Activated T-cell treated with anti-CD3 and anti-CD28 coated beads, Interleukin-2, amount 50 U/mL, for 72 hours (primary cell): ENCODE results near the gene WDR20. TPM values are rescaled to one million over a fixed set of nuclear protein-coding genes. Genes with fewer than 3 reads are reported as not detected.
A peak's percentile ranks its signal among the peaks of the same experiment; 100 is the strongest.

Experiments used
- ATAC-seq, 2 donors: fragments of 150-1000 bp; cut with Tn5 transposase; replicated peaks in 1 of 2; 2 replicates each; pipeline ENCODE4 v1.10.0; 2021; ENCODE audit warnings: moderate library complexity in 2 of 2, mild to moderate bottlenecking in 1 of 2
- DNase-seq, 2 donors: peaks; one replicate each; pipeline ENCODE4 v3.0.0; 2021 to 2022; ENCODE audit warnings: mixed read lengths in 1 of 2
- H3K27ac Mint-ChIP-seq: one replicate; pipeline ENCODE4 v1.8.0; 2022; ENCODE audit warnings: mild to moderate bottlenecking, moderate library complexity, mixed read lengths
- H3K27me3 Mint-ChIP-seq: one replicate; pipeline ENCODE4 v1.8.0; 2022; ENCODE audit warnings: low read depth, mixed read lengths
- H3K36me3 Mint-ChIP-seq, 2 donors: one replicate each; pipeline ENCODE4 v1.8.0; 2022; ENCODE audit warnings: mixed read lengths in 2 of 2, mild to moderate bottlenecking in 1 of 2; ENCODE audit not compliant: insufficient read depth in 2 of 2
- H3K4me1 Mint-ChIP-seq: one replicate; pipeline ENCODE4 v1.8.0; 2022; ENCODE audit warnings: low read depth, mixed read lengths
- H3K4me3 Mint-ChIP-seq, 2 donors: one replicate each; pipeline ENCODE4 v1.8.0; 2022; ENCODE audit warnings: mild to moderate bottlenecking in 2 of 2, mixed read lengths in 2 of 2, moderate library complexity in 2 of 2
- H3K9me3 Mint-ChIP-seq, 2 donors: one replicate each; pipeline ENCODE4 v1.8.0; 2022; ENCODE audit warnings: mixed read lengths in 2 of 2
- total RNA-seq, 2 donors: library from RNA; stranded (reverse); gene quantifications; one replicate each; pipeline ENCODE4 v1.2.3, GENCODE V29; 2022

The WDR20 gene
- total RNA-seq, 2 donors from 2014 or later: 23.8 to 29.9 TPM

DNA sequence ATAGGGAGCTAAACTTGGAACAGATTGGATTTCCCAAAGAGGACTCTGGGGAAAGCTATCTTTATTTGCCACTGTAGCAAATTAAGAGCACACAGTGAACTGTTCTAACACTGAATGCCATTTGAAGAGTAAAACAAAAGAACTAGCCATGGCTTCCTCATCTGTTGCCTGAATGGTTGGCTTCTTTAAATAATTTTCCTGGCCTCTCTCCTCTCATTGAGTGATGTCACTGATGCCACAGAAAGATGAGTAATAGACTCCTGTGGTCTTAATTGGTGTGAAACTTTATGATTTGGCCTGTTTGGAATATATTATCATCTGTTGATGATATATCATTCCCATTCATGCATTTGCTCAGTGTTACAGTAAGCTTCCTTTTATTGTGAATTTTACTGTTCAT, 42.5 kb downstream of the WDR20 start:
- Mint-ChIP-seq H3K36me3 (no peaks in the 10 kb centered on the region), H3K4me1 (peaks cover 78% of the 10 kb centered on the region), H3K9me3 (no peaks in the 10 kb centered on the region), H3K27me3 (no peaks in the 10 kb centered on the region), H3K4me3 (peak overlapping the region in 1 of 2 donors; percentile 60), H3K27ac (peak overlapping the region; percentile 50)
- ATAC-seq: peak; percentile 77 to 79
- peak in 1 of 2 donors; percentile 18 for DNase-seq

- peak overlapping the region; percentile 80 to 88 for H3K4me3 Mint-ChIP-seq
- no peaks in the 10 kb centered on the region for H3K36me3 Mint-ChIP-seq
- H3K9me3 Mint-ChIP-seq: no peaks in the 10 kb centered on the region
- H3K4me1 Mint-ChIP-seq: peaks cover 76% of the 10 kb centered on the region
- H3K27ac Mint-ChIP-seq: peak overlapping the region; percentile 89
- ATAC-seq: no peak
- no peak for DNase-seq
- H3K27me3 Mint-ChIP-seq: no peaks in the 10 kb centered on the region
Observed at GRCh38 chr14:102182936-102183619, 43.4 kb downstream of the WDR20 start.

DNA sequence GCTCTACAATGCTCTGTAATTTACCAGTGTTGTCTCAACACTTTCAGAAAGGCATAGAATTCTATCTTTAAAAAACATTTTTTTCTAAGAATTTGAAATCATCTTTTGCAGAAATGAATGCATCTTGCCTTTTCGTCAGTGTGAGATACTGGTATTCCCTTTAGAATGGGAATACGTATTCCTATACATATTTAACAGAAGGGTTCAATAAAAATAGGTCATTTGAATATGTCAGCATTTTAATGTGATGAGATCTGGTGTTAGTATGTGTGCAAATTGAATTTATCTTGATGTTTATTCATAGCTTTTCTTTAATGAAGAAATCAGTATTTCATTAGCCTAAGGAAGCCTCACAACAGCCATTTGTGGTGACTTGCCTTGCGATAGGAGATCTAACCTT, 44.2 kb downstream of the WDR20 start:
- ATAC-seq: no peak
- no peaks in the 10 kb centered on the region for H3K9me3 Mint-ChIP-seq
- peaks cover 75% of the 10 kb centered on the region for H3K4me1 Mint-ChIP-seq
- DNase-seq: no peak
- peak overlapping the region; percentile 80 to 88 for H3K4me3 Mint-ChIP-seq
- no peaks in the 10 kb centered on the region for H3K36me3 Mint-ChIP-seq
- peak overlapping the region; percentile 89 for H3K27ac Mint-ChIP-seq
- no peaks in the 10 kb centered on the region for H3K27me3 Mint-ChIP-seq

DNA sequence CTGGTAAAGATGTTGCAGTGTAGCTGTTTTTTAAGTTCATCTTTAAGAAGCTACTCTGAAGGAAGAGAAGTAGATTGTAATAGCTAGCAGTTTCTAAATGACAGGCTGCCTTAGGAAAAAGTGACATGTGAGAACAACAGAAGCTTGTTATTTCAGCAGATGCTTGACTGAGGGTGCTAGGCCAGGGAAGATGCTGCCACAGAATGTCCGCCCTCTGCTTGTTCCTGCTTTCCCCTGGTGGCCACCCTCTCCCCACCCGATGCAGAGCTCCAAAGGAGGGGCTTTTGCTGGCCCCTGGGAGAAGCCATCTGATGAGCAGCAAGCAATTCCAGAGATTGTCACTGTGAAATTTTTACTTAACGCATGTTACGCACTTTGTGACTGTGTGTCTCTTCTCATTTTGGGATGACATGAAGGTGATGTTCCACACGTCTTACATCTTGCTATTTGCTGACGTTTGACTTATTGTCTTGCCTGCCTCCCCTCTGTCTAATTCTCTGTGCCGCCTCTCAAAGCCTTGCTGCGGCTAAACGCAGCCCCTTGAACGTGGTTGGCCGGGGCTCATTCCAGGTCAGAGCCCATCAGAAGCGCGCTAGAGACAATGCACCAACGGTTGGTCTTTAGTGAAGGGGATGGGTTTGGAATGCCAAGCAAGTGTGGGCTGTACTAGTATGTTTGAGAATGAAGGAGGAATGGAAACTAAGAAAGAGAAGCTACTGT, 44.8 kb downstream of the WDR20 start:
- H3K27me3 Mint-ChIP-seq: no peaks in the 10 kb centered on the region
- peak overlapping the region; percentile 80 to 88 for H3K4me3 Mint-ChIP-seq
- peak overlapping the region; percentile 89 for H3K27ac Mint-ChIP-seq
- H3K9me3 Mint-ChIP-seq: no peaks in the 10 kb centered on the region
- peak; percentile 84 to 88 for ATAC-seq
- peak; percentile 42 to 44 for DNase-seq
- H3K36me3 Mint-ChIP-seq: no peaks in the 10 kb centered on the region
- peaks cover 75% of the 10 kb centered on the region for H3K4me1 Mint-ChIP-seq

- DNase-seq: no peak
- Mint-ChIP-seq H3K4me1 (peaks cover 78% of the 10 kb centered on the region), H3K9me3 (no peaks in the 10 kb centered on the region), H3K36me3 (no peaks in the 10 kb centered on the region), H3K4me3 (no peak overlapping the region), H3K27ac (peak overlapping the region; percentile 89), H3K27me3 (no peaks in the 10 kb centered on the region)
- no peak for ATAC-seq
Observed at GRCh38 chr14:102185360-102185759, 45.7 kb downstream of the WDR20 start.

GRCh38 chr14:102187044-102187443, 47.3 kb downstream of the WDR20 start:
- ATAC-seq (no peak), DNase-seq (no peak)
- Mint-ChIP-seq H3K27ac (peak overlapping the region; percentile 58), H3K4me3 (no peak overlapping the region), H3K4me1 (peaks cover 66% of the 10 kb centered on the region), H3K36me3 (no peaks in the 10 kb centered on the region), H3K27me3 (no peaks in the 10 kb centered on the region), H3K9me3 (no peaks in the 10 kb centered on the region)

- peak overlapping the region; percentile 15 for H3K27ac Mint-ChIP-seq
- no peaks in the 10 kb centered on the region for H3K36me3 Mint-ChIP-seq
- ATAC-seq: no peak
- DNase-seq: no peak
- H3K4me1 Mint-ChIP-seq: peaks cover 61% of the 10 kb centered on the region
- H3K27me3 Mint-ChIP-seq: no peaks in the 10 kb centered on the region
- no peak overlapping the region for H3K4me3 Mint-ChIP-seq
- no peaks in the 10 kb centered on the region for H3K9me3 Mint-ChIP-seq
Observed at GRCh38 chr14:102187568-102188001, 47.9 kb downstream of the WDR20 start.

DNA sequence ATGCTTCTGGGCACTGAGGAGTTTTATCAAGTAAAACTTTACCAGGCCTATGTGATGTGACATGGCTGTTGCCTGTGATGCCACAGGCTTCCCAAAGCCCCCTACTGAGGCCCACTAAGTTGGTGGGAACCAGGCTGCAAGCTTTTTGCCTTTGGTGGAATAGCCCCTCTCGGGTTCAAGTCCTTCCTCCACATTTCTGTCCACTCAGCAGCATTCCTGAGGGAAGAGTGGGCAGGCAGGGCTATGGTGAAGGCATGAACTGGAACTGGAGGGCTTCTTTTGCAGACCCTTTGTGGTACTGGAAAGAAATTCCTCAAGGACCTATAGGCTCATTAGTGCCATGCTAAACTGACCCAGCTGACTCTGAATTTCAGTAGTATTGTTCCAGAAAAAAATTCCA, 48.5 kb downstream of the WDR20 start:
- no peak overlapping the region for H3K4me3 Mint-ChIP-seq
- peaks cover 57% of the 10 kb centered on the region for H3K4me1 Mint-ChIP-seq
- no peak for ATAC-seq
- no peak for DNase-seq
- H3K9me3 Mint-ChIP-seq: no peaks in the 10 kb centered on the region
- no peak overlapping the region for H3K27ac Mint-ChIP-seq
- H3K27me3 Mint-ChIP-seq: no peaks in the 10 kb centered on the region
- H3K36me3 Mint-ChIP-seq: no peaks in the 10 kb centered on the region

DNA sequence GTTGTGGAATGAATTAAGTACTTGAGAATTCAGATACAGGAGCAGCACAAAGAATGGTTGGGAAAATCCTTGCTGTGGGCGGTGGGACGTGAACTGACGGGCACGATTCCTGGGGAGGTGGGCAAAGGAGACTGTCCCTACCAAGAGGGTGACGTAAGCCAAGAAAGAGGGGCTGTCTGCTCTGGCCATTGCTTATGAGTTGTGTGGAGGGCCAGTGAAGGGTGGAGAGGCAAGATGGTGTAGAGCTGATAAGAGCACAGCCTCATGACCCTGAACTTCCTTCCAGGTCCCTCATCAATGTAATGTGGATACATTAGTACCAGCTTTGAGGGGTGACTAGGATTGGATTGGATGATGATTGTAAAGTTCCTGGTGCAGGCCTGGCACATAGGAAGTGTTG, 50.2 kb downstream of the WDR20 start:
- ATAC-seq (no peak), DNase-seq (no peak)
- H3K4me1 Mint-ChIP-seq: peaks cover 50% of the 10 kb centered on the region
- H3K9me3 Mint-ChIP-seq: no peaks in the 10 kb centered on the region
- no peaks in the 10 kb centered on the region for H3K36me3 Mint-ChIP-seq
- H3K27me3 Mint-ChIP-seq: no peaks in the 10 kb centered on the region
- no peak overlapping the region for H3K27ac Mint-ChIP-seq
- no peak overlapping the region for H3K4me3 Mint-ChIP-seq

DNA sequence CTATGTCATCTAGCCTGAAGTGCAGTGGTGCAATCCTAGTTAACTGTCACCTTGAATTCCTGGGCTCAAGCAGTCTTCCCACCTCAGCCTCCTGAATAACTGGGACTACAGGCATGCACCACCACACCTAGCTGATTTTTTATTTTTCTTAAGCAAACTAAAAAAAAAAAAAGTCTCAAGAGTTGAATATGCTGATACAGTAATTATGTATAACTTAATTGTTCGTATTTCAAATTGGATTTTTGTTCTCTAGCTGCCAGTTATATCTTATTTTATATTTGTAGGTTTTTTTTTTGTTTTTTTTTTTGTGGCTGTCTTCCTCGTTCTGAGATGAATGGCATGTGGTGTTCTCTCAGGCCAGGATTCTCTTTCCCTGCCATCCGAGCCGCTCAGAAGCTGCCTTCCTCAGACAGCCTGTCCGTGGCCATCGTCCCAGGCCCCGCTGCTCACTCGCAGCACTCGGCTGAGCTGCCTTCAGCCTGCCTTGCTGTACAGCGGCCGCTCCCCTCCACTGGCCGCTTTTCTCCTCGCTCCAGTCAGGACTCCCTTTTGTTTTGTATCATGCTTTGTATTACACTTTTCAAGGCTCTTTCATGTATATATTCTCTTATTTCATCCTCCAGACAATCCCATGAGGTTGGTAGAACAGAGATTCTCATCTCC, 53.3 kb downstream of the WDR20 start:
- Mint-ChIP-seq H3K27me3 (no peaks in the 10 kb centered on the region), H3K4me3 (no peak overlapping the region), H3K36me3 (peaks cover 4 to 9% of the 10 kb centered on the region in 2 donors), H3K27ac (no peak overlapping the region), H3K4me1 (peaks cover 44% of the 10 kb centered on the region), H3K9me3 (no peaks in the 10 kb centered on the region)
- DNase-seq (no peak), ATAC-seq (no peak)

GRCh38 chr14:102194856-102195255, 55.2 kb downstream of the WDR20 start:
- DNase-seq: no peak
- peaks cover 4 to 17% of the 10 kb centered on the region in 2 donors for H3K36me3 Mint-ChIP-seq
- no peaks in the 10 kb centered on the region for H3K27me3 Mint-ChIP-seq

DNA sequence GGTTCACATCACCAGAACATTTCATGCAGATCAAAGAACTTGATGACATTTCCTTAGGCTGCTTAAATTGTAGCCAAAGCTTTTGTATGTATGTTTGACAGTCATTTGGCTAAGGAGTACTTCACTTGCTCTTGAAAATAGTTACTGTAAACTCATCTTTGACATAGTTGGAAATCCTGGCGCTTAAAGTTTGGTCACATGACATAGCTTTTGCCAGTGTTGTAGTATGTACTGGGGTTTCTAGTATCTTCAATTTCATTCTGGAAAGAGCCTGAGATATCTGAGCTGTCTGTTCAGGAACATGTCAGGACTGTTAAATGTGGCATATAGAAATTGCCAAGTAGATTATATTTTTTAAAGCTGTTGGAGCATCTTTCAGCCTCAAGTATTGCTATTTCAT, 55.7 kb downstream of the WDR20 start:
- ATAC-seq (no peak), DNase-seq (no peak)
- peaks cover 4 to 17% of the 10 kb centered on the region in 2 donors for H3K36me3 Mint-ChIP-seq
- no peak overlapping the region for H3K4me3 Mint-ChIP-seq
- H3K27me3 Mint-ChIP-seq: no peaks in the 10 kb centered on the region
- peak overlapping the region; percentile 62 for H3K27ac Mint-ChIP-seq
- peaks cover 58% of the 10 kb centered on the region for H3K4me1 Mint-ChIP-seq
- H3K9me3 Mint-ChIP-seq: no peaks in the 10 kb centered on the region

More at GRCh38 chr14:102194856-102195255, 55.2 kb downstream of the WDR20 start:
- peaks cover 57% of the 10 kb centered on the region for H3K4me1 Mint-ChIP-seq
- no peak for ATAC-seq
- no peaks in the 10 kb centered on the region for H3K9me3 Mint-ChIP-seq
- no peak overlapping the region for H3K27ac Mint-ChIP-seq
- no peak overlapping the region for H3K4me3 Mint-ChIP-seq
